OCI-LY1 (cell line): ENCODE data around the gene NKX2-8.

Experiments used
- H2AFZ ChIP-seq: fragments of 200-600 bp; sonication (generic), shearing (Covaris generic); 2 replicates; pipeline ENCODE4 v1.6.0; 2014; ENCODE audit warnings: antibody characterized with exemption, mild to moderate bottlenecking, low read length
- H3F3A ChIP-seq: fragments of 200-600 bp; sonication (generic), shearing (Covaris generic); 2 replicates; pipeline ENCODE4 v1.6.0; 2014; ENCODE audit warnings: mild to moderate bottlenecking, antibody characterized with exemption, low read length, moderate library complexity; ENCODE audit not compliant: insufficient read depth
- H3K27ac ChIP-seq: fragments of 200-600 bp; sonication (generic); 2 replicates; pipeline ENCODE4 v1.5.1; 2014; ENCODE audit warnings: low read length, mixed run types, mild to moderate bottlenecking, low read depth; ENCODE audit not compliant: poor library complexity, severe bottlenecking
- H3K27me3 ChIP-seq: fragments of 200-600 bp; sonication (generic); 2 replicates; pipeline ENCODE4 v1.6.0; 2014; ENCODE audit warnings: antibody characterized with exemption, mild to moderate bottlenecking, low read length, moderate library complexity; ENCODE audit not compliant: insufficient read depth
- H3K36me3 ChIP-seq: fragments of 200-600 bp; sonication (generic); 2 replicates; pipeline ENCODE4 v1.6.1; 2014; ENCODE audit warnings: mild to moderate bottlenecking, antibody characterized with exemption, low read length, moderate library complexity, mixed read lengths; ENCODE audit not compliant: insufficient read depth
- H3K4me1 ChIP-seq: fragments of 200-600 bp; sonication (generic); 2 replicates; pipeline ENCODE4 v1.5.1; 2014; ENCODE audit warnings: mild to moderate bottlenecking, low read length, moderate library complexity; ENCODE audit not compliant: insufficient read depth, severe bottlenecking
- H3K4me2 ChIP-seq: fragments of 200-600 bp; sonication (generic), shearing (Covaris generic); 2 replicates; pipeline ENCODE4 v1.6.1; 2014; ENCODE audit warnings: low read length
- H3K4me3 ChIP-seq: fragments of 200-600 bp; sonication (generic); 2 replicates; pipeline ENCODE4 v1.5.1; 2014; ENCODE audit warnings: low read length, low read depth, mild to moderate bottlenecking, mixed read lengths; ENCODE audit not compliant: poor library complexity, severe bottlenecking
- H3K79me2 ChIP-seq: fragments of 200-600 bp; shearing (Covaris generic); 2 replicates; pipeline ENCODE4 v1.6.1; 2016; ENCODE audit warnings: mixed run types, low read length, mixed read lengths; ENCODE audit not compliant: insufficient read depth
- H3K9ac ChIP-seq: fragments of 200-600 bp; sonication (generic), shearing (Covaris generic); 2 replicates; pipeline ENCODE4 v1.6.1; 2014; ENCODE audit warnings: mild to moderate bottlenecking, low read length, mixed read lengths
- H3K9me2 ChIP-seq: fragments of 200-600 bp; sonication (generic), shearing (Covaris generic); 2 replicates; pipeline ENCODE4 v1.6.1; 2014; ENCODE audit warnings: low read depth, mild to moderate bottlenecking, low read length, mixed read lengths
- H3K9me3 ChIP-seq: fragments of 200-600 bp; shearing (Covaris generic); 2 replicates; pipeline ENCODE4 v1.6.1; 2014; ENCODE audit warnings: low read length, mixed read lengths
- H4K20me1 ChIP-seq: fragments of 200-600 bp; sonication (generic), shearing (Covaris generic); 2 replicates; pipeline ENCODE4 v1.6.0; 2016; ENCODE audit warnings: mild to moderate bottlenecking, low read length; ENCODE audit not compliant: insufficient read depth
- EZH2 ChIP-seq: fragments of 200-600 bp; sonication (generic), shearing (Covaris generic); IDR thresholded peaks from 2 replicates; pipeline ENCODE4 v1.8.0; 2017; ENCODE audit warnings: borderline replicate concordance, mixed run types, mild to moderate bottlenecking, antibody characterized with exemption, low read length, moderate library complexity, mixed read lengths
- TF ChIP-seq, protein P1 (sequence below): fragments of 200-600 bp; sonication (generic), shearing (Covaris generic); IDR thresholded peaks from 2 replicates; pipeline ENCODE4 v1.5.1; 2017; ENCODE audit warnings: mild to moderate bottlenecking, antibody characterized with exemption, low read length, moderate library complexity, mixed read lengths

The NKX2-8 gene

DNA sequence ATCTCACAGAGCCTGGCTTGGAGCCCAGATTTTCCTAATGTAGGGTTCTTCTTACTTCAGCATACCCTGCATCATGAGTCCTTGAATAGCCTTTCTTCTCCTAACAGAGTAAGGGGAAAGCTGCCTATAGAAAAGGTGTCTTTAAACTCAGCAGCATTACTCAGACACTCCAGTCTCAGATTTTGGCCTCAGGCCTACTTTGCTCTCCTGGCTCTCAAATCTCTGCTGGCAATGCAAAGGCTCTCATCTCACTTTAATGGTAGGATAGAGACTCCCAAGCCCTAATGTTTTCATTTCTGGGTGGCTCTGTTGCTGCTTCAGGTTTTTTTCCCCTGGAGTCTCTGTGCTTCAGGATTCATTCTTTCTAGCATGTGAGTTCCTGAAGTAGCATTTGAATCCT is 9.1 kb upstream of the NKX2-8 start:
- Histone ChIP-seq H2AFZ (no peak overlapping the region), H3K9ac (no peak overlapping the region), H3K9me2 (no peaks in the 10 kb centered on the region), H3K4me3 (no peak overlapping the region), H4K20me1 (no peaks in the 10 kb centered on the region), H3K36me3 (no peaks in the 10 kb centered on the region), H3F3A (no peaks in the 10 kb centered on the region), H3K4me1 (no peaks in the 10 kb centered on the region), H3K79me2 (no peaks in the 10 kb centered on the region), H3K9me3 (no peaks in the 10 kb centered on the region), H3K27me3 (no peaks in the 10 kb centered on the region), H3K27ac (no peak overlapping the region), H3K4me2 (no peak overlapping the region)
- TF ChIP-seq, protein P1, sequence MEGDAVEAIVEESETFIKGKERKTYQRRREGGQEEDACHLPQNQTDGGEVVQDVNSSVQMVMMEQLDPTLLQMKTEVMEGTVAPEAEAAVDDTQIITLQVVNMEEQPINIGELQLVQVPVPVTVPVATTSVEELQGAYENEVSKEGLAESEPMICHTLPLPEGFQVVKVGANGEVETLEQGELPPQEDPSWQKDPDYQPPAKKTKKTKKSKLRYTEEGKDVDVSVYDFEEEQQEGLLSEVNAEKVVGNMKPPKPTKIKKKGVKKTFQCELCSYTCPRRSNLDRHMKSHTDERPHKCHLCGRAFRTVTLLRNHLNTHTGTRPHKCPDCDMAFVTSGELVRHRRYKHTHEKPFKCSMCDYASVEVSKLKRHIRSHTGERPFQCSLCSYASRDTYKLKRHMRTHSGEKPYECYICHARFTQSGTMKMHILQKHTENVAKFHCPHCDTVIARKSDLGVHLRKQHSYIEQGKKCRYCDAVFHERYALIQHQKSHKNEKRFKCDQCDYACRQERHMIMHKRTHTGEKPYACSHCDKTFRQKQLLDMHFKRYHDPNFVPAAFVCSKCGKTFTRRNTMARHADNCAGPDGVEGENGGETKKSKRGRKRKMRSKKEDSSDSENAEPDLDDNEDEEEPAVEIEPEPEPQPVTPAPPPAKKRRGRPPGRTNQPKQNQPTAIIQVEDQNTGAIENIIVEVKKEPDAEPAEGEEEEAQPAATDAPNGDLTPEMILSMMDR = no peak
- no peak for TF ChIP-seq EZH2

DNA sequence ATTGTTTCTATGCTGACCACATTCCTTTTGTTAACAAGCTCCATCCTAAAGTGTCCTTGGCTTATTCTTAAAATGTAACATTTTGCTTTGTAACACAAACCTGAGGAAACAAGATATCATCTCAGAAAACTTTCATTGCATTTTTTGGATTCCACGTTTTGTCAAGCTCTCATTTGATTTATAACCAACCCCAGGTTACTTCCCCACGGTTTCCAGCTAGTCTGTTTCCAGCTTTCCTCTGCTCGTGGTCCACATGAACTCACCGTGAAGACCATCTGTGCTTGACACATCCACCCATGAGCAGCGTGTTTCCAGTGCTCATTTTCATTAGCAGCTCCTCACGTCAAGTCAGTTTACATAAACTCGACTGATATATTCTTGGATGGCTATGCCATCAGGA is 6.4 kb upstream of the NKX2-8 start:
- Histone ChIP-seq H3F3A (no peaks in the 10 kb centered on the region), H3K9ac (no peak overlapping the region), H3K79me2 (no peaks in the 10 kb centered on the region), H3K4me1 (no peaks in the 10 kb centered on the region), H3K27me3 (no peaks in the 10 kb centered on the region), H3K27ac (no peak overlapping the region), H3K9me2 (no peaks in the 10 kb centered on the region), H3K4me2 (no peak overlapping the region), H3K36me3 (no peaks in the 10 kb centered on the region), H3K9me3 (no peaks in the 10 kb centered on the region), H4K20me1 (no peaks in the 10 kb centered on the region), H3K4me3 (no peak overlapping the region), H2AFZ (no peak overlapping the region)
- TF ChIP-seq, protein P1 = no peak
- TF ChIP-seq EZH2 = no peak

DNA sequence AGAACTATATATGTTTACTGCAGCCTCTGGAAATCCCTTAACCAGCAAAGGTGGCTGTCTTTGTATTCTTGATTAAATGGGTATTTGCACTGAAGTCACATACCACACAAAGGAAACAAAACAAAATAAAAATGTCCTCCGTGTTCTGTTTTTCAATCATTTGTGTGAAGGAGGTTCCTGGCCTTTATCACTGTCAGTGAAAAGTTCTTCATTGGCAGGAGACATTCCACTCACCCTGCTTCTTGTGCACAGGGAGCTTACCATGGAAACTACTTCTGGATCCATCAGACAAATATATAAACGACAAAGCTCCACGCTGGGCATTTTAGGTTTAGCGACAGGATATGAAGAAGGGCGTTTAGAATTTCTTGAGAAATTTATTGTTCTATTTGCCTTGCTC is 5.7 kb upstream of the NKX2-8 start:
- H3K4me2 ChIP-seq = no peak overlapping the region
- H3K9me3 ChIP-seq = no peaks in the 10 kb centered on the region
- no peaks in the 10 kb centered on the region for H3F3A ChIP-seq
- H3K27me3 ChIP-seq = no peaks in the 10 kb centered on the region
- H3K9ac ChIP-seq = no peak overlapping the region
- no peaks in the 10 kb centered on the region for H3K36me3 ChIP-seq
- H3K79me2 ChIP-seq = no peaks in the 10 kb centered on the region
- no peak overlapping the region for H3K4me3 ChIP-seq
- H3K9me2 ChIP-seq = no peaks in the 10 kb centered on the region
- H3K4me1 ChIP-seq = no peaks in the 10 kb centered on the region
- TF ChIP-seq, protein P1 = no peak
- TF ChIP-seq EZH2 = no peak
- H2AFZ ChIP-seq = no peak overlapping the region
- no peaks in the 10 kb centered on the region for H4K20me1 ChIP-seq
- no peak overlapping the region for H3K27ac ChIP-seq
